Measurements from ENCODE around the gene PRR15.
A peak's percentile ranks its signal among the peaks of the same experiment; 100 is the strongest.

Gene PRR15

DNA sequence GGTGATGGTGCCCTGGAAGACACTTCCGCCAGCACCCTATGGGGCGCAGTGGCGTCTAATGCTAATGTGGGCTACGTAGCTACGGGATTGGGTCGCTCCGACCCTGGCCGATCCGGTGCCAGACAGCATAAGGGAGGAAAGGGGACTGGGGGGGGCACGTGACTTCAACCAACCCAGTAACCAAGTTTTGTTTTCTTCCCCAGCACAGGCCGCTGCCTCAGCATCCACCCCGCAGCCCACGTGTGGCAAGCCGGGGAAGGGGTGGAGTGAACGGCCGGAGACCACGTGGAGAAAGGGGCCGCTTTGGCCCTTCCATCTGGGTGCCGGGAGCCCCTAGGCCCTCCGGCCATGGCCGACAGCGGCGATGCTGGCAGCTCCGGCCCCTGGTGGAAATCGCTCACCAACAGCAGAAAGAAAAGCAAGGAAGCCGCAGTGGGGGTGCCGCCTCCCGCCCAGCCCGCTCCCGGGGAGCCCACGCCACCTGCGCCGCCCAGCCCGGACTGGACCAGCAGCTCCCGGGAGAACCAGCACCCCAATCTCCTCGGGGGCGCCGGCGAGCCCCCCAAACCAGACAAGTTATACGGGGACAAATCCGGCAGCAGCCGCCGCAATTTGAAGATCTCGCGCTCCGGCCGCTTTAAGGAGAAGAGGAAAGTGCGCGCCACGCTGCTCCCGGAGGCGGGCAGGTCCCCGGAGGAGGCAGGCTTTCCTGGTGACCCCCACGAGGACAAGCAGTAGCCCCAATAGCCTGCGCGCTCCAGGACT is 2.5 kb downstream of the PRR15 start:
- H3K4me1 ChIP-seq (ENCODE audit: control insufficient read depth in 2 of 2, insufficient read depth in 2 of 2, low read length in 2 of 2), result peaks cover 9 to 14% of the 10 kb centered on the region in 2 donors
- H3K9me3 ChIP-seq (ENCODE audit: control insufficient read depth in 2 of 2, low read length in 2 of 2), result no peaks in the 10 kb centered on the region
- peaks cover 0 to 7% of the 10 kb centered on the region in 2 donors for H3K36me3 ChIP-seq (ENCODE audit: control insufficient read depth in 2 of 2, insufficient read depth in 2 of 2, low read length in 2 of 2)
- H3K4me3 ChIP-seq (ENCODE audit: low read length in 2 of 2), result peak overlapping the region; percentile 92 to 93
- peak overlapping the region; percentile 77 to 94 for H3K9ac ChIP-seq (ENCODE audit: low read depth in 1 of 2, low read length in 2 of 2)
- peak overlapping the region; percentile 74 to 95 for H3K27ac ChIP-seq (ENCODE audit: low read depth in 2 of 2, low read length in 2 of 2)
- H3K27me3 ChIP-seq (ENCODE audit: control insufficient read depth in 2 of 2, insufficient read depth in 2 of 2, low read length in 2 of 2), result peaks cover 0 to 10% of the 10 kb centered on the region in 2 donors

DNA sequence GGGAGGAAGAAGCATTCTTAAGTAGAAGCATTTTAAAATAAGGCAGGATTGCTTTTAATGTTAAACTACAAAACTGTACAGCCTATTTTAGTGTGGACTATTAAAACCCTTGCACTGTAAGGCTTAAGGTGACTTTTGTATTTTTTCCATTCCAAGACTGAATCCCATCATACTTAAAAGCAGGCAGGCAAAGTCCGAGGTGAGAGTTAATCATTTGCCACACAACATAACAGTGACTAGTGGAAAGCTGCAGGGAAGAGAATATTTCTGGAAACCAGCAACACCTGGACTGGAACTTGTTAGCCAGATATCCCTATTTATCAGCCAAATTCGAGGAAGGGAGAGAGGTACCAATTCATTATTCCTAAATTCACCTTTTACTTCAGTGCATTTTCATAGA is 3.5 kb downstream of the PRR15 start:
- Histone ChIP-seq H3K4me3 (ENCODE audit: low read length in 2 of 2) (peak overlapping the region; percentile 92 to 93), H3K4me1 (ENCODE audit: control insufficient read depth in 2 of 2, insufficient read depth in 2 of 2, low read length in 2 of 2) (peaks cover 9 to 14% of the 10 kb centered on the region in 2 donors), H3K27me3 (ENCODE audit: control insufficient read depth in 2 of 2, insufficient read depth in 2 of 2, low read length in 2 of 2) (peaks cover 0 to 10% of the 10 kb centered on the region in 2 donors), H3K36me3 (ENCODE audit: control insufficient read depth in 2 of 2, insufficient read depth in 2 of 2, low read length in 2 of 2) (peaks cover 0 to 7% of the 10 kb centered on the region in 2 donors), H3K27ac (ENCODE audit: low read depth in 2 of 2, low read length in 2 of 2) (peak overlapping the region; percentile 74 to 95), H3K9me3 (ENCODE audit: control insufficient read depth in 2 of 2, low read length in 2 of 2) (no peaks in the 10 kb centered on the region), H3K9ac (ENCODE audit: low read depth in 1 of 2, low read length in 2 of 2) (peak overlapping the region in 1 of 2 donors; percentile 94)

DNA sequence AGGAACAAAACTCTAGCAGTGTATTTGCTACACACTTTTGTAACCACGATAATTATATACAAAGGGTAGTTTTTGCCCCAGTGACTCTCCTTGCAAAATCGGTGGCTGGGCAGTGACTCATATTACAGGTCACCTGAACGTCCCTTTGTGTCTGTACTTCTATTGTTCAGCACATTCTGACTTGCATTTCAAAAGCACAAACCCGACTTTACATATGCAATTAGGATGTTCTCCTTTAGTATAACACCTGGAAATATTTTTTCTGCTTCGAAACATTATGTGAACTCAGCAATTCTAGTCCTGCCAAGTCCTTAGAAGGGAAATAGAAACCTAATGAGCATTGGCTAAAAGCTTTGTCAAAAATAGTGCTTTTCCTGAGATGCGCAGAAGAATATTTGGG is 6.0 kb downstream of the PRR15 start:
- H3K4me3 ChIP-seq (ENCODE audit: low read length in 2 of 2), result no peak overlapping the region
- H3K9ac ChIP-seq (ENCODE audit: low read depth in 1 of 2, low read length in 2 of 2), result no peak overlapping the region
- peaks cover 0 to 7% of the 10 kb centered on the region in 2 donors for H3K36me3 ChIP-seq (ENCODE audit: control insufficient read depth in 2 of 2, insufficient read depth in 2 of 2, low read length in 2 of 2)
- H3K9me3 ChIP-seq (ENCODE audit: control insufficient read depth in 2 of 2, low read length in 2 of 2), result no peaks in the 10 kb centered on the region
- peaks cover 0 to 4% of the 10 kb centered on the region in 2 donors for H3K27me3 ChIP-seq (ENCODE audit: control insufficient read depth in 2 of 2, insufficient read depth in 2 of 2, low read length in 2 of 2)
- H3K27ac ChIP-seq (ENCODE audit: low read depth in 2 of 2, low read length in 2 of 2), result no peak overlapping the region
- peaks cover 6 to 11% of the 10 kb centered on the region in 2 donors for H3K4me1 ChIP-seq (ENCODE audit: control insufficient read depth in 2 of 2, insufficient read depth in 2 of 2, low read length in 2 of 2)

DNA sequence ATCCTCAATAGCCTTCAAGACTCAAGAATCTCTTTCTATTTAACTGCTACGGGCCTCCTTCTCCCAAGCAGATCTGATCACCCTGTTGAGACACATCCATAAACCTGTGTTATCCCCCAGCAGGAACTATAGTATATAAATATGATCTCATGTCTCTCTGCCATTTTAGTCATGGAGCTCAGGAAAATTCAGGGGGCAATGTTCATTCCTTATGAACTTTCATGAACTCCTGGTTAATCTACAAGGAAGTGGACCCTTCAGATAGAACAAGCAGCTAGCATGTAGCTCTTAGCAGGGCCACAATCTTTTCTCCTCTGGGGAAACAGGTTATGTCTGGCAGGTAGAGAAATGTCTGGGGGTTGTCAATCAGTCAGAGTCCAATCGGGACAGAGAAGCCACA is 8.9 kb downstream of the PRR15 start:
- H3K36me3 ChIP-seq (ENCODE audit: control insufficient read depth in 2 of 2, insufficient read depth in 2 of 2, low read length in 2 of 2), result peaks cover 0 to 5% of the 10 kb centered on the region in 2 donors
- H3K9me3 ChIP-seq (ENCODE audit: control insufficient read depth in 2 of 2, low read length in 2 of 2), result no peaks in the 10 kb centered on the region
- no peak overlapping the region for H3K9ac ChIP-seq (ENCODE audit: low read depth in 1 of 2, low read length in 2 of 2)
- no peak overlapping the region for H3K4me3 ChIP-seq (ENCODE audit: low read length in 2 of 2)
- H3K4me1 ChIP-seq (ENCODE audit: control insufficient read depth in 2 of 2, insufficient read depth in 2 of 2, low read length in 2 of 2), result no peaks in the 10 kb centered on the region
- no peak overlapping the region for H3K27ac ChIP-seq (ENCODE audit: low read depth in 2 of 2, low read length in 2 of 2)
- no peaks in the 10 kb centered on the region for H3K27me3 ChIP-seq (ENCODE audit: control insufficient read depth in 2 of 2, insufficient read depth in 2 of 2, low read length in 2 of 2)

DNA sequence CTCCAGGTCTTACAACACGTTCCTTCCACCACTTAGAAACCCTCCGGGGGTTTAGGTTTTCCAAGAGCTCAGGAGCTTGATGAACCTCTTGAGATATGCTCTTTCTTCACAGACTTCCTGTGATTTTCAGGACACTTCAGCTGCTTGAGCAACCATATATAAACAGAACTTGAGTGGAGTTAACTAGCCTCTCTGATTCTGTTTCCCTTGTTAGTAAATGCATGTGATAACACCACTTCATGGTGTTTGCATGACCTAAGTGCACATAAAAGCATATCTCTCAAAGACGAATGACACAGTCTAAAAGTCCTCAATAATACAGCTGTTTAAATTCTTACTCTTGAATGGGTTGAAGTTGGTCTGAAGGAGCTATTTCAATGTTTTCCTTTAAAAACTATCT is 9.9 kb downstream of the PRR15 start:
- Histone ChIP-seq H3K27ac (ENCODE audit: low read depth in 2 of 2, low read length in 2 of 2) (no peak overlapping the region), H3K27me3 (ENCODE audit: control insufficient read depth in 2 of 2, insufficient read depth in 2 of 2, low read length in 2 of 2) (no peaks in the 10 kb centered on the region), H3K36me3 (ENCODE audit: control insufficient read depth in 2 of 2, insufficient read depth in 2 of 2, low read length in 2 of 2) (no peaks in the 10 kb centered on the region)

DNA sequence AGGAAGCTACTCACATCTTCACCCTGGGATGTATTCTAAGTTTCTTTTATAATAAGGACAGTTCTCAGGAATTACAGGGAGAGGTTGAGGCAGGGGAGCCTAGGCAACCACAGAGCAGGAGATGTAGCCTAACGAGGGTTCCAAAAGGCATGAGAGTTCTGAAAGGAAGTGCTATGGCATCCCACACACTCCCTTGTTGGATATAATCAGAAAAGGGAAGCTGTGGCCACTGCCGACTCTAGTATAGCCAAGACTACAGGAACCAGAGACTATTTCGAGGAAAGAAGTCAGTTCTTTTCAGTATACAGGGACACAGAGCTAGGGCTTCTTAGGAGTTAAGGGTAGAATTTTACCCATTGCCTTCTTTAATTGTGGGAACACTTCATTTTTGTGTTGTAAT is 11.0 kb downstream of the PRR15 start:
- no peak overlapping the region for H3K4me3 ChIP-seq (ENCODE audit: low read length in 2 of 2)
- no peaks in the 10 kb centered on the region for H3K36me3 ChIP-seq (ENCODE audit: control insufficient read depth in 2 of 2, insufficient read depth in 2 of 2, low read length in 2 of 2)
- H3K9me3 ChIP-seq (ENCODE audit: control insufficient read depth in 2 of 2, low read length in 2 of 2), result no peaks in the 10 kb centered on the region
- no peak overlapping the region for H3K9ac ChIP-seq (ENCODE audit: low read depth in 1 of 2, low read length in 2 of 2)
- no peaks in the 10 kb centered on the region for H3K27me3 ChIP-seq (ENCODE audit: control insufficient read depth in 2 of 2, insufficient read depth in 2 of 2, low read length in 2 of 2)
- no peaks in the 10 kb centered on the region for H3K4me1 ChIP-seq (ENCODE audit: control insufficient read depth in 2 of 2, insufficient read depth in 2 of 2, low read length in 2 of 2)
- no peak overlapping the region for H3K27ac ChIP-seq (ENCODE audit: low read depth in 2 of 2, low read length in 2 of 2)

More for the DNA sequence above, 9.9 kb downstream of the PRR15 start:
- Histone ChIP-seq H3K9me3 (ENCODE audit: control insufficient read depth in 2 of 2, low read length in 2 of 2) (no peaks in the 10 kb centered on the region), H3K4me1 (ENCODE audit: control insufficient read depth in 2 of 2, insufficient read depth in 2 of 2, low read length in 2 of 2) (no peaks in the 10 kb centered on the region), H3K4me3 (ENCODE audit: low read length in 2 of 2) (no peak overlapping the region), H3K9ac (ENCODE audit: low read depth in 1 of 2, low read length in 2 of 2) (no peak overlapping the region)

DNA sequence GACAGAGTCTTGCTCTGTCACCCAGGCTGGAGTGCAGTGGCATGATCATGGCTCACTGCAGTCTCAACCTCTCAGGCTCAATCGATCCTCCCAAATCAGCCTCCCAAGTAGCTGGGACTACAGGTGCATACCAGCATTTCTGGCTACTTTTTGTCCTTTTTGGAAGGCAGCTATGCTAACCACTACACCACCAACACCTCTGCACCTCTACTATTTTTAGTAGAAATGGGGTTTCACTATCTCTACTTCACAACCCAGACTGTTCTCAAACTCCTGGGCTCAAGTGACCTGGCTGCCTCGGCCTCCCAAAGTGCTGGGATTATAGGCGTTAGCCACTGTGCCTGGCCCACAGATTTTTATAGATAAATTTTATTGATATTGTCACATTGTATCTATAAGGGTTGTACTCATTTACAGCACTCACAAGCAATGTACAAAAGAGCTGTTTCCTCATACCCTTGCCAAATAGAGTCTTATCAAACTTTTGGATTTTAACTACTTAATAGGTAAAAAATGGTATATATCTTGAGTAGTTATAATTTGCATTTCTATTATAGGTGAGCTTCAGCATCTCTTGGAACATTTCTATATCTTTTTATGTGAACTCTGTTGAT is 23.7 kb downstream of the PRR15 start:
- Histone ChIP-seq H3K36me3 (ENCODE audit: control insufficient read depth in 2 of 2, insufficient read depth in 2 of 2, low read length in 2 of 2) (no peaks in the 10 kb centered on the region), H3K4me1 (ENCODE audit: control insufficient read depth in 2 of 2, insufficient read depth in 2 of 2, low read length in 2 of 2) (peaks cover 6 to 33% of the 10 kb centered on the region in 2 donors), H3K9me3 (ENCODE audit: control insufficient read depth in 2 of 2, low read length in 2 of 2) (no peaks in the 10 kb centered on the region), H3K27me3 (ENCODE audit: control insufficient read depth in 2 of 2, insufficient read depth in 2 of 2, low read length in 2 of 2) (no peaks in the 10 kb centered on the region), H3K27ac (ENCODE audit: low read depth in 2 of 2, low read length in 2 of 2) (peak overlapping the region; percentile 74 to 75), H3K9ac (ENCODE audit: low read depth in 1 of 2, low read length in 2 of 2) (no peak overlapping the region), H3K4me3 (ENCODE audit: low read length in 2 of 2) (peak overlapping the region in 1 of 2 donors; percentile 41)

DNA sequence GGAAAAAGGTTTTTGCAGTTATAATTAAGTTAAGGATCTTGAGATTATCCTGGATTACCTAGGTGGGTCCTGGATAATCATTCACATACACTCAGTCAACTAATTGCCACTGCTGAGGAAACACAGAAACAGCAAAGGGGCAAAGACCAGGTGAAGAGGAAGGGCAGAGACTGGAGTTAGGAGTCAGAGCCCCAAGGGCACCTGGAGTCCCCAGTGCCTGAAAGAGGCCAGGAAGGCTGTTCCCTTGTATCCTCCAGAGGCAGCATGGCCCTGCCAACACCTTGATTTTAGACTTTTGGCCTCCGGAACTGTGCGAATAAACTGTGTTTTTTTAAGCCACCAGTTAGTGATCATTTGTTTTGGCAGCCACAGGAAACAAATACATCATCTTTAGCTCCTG is 24.6 kb downstream of the PRR15 start:
- no peaks in the 10 kb centered on the region for H3K9me3 ChIP-seq (ENCODE audit: control insufficient read depth in 2 of 2, low read length in 2 of 2)

DNA sequence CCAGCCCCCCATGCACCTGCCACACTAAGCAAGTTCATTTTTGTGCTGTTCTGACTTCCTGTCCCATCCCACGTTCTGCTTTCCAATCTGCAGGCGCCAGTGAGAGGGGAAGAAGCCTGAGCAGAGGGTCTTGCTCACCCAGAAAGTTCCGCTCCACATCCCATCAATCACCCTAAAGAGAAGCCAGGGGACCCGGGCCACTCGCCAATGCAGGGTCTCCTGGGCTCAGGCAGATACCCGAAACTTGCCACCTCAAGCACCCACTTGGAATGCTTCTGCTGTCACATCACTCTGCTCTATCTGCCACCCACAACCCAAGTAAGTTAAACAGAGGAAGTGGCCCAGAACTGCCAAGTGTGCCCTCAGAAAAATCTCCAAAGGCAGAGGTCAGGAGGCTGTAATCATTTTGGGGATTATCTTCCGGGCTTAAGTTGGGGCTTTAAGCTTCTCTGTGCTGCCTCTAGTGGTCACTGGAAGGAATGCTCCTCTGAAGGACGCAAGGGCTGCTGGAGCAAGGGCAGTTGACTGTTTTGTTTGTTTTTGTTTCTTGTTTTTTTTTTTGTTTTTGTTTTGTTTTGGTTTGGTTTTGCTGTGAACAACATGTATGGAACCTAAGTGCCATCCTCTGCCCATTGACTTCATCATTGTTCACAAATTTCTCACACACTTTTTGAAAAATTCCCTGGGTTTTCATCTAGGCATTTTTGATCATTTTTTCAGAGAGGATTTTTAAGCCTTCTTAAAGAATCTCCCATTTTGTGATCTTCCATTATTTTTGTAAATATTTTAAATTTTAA is 25.5 kb downstream of the PRR15 start:
- Histone ChIP-seq H3K36me3 (ENCODE audit: control insufficient read depth in 2 of 2, insufficient read depth in 2 of 2, low read length in 2 of 2) (no peaks in the 10 kb centered on the region), H3K9ac (ENCODE audit: low read depth in 1 of 2, low read length in 2 of 2) (no peak overlapping the region), H3K27me3 (ENCODE audit: control insufficient read depth in 2 of 2, insufficient read depth in 2 of 2, low read length in 2 of 2) (no peaks in the 10 kb centered on the region), H3K4me3 (ENCODE audit: low read length in 2 of 2) (peak overlapping the region; percentile 28 to 37), H3K4me1 (ENCODE audit: control insufficient read depth in 2 of 2, insufficient read depth in 2 of 2, low read length in 2 of 2) (peaks cover 6 to 37% of the 10 kb centered on the region in 2 donors), H3K27ac (ENCODE audit: low read depth in 2 of 2, low read length in 2 of 2) (peak overlapping the region; percentile 74 to 75), H3K9me3 (ENCODE audit: control insufficient read depth in 2 of 2, low read length in 2 of 2) (no peaks in the 10 kb centered on the region)

More for the DNA sequence above, 24.6 kb downstream of the PRR15 start:
- H3K4me3 ChIP-seq (ENCODE audit: low read length in 2 of 2), result peak overlapping the region; percentile 37 to 41
- H3K27ac ChIP-seq (ENCODE audit: low read depth in 2 of 2, low read length in 2 of 2), result peak overlapping the region; percentile 74 to 75
- H3K36me3 ChIP-seq (ENCODE audit: control insufficient read depth in 2 of 2, insufficient read depth in 2 of 2, low read length in 2 of 2), result no peaks in the 10 kb centered on the region
- H3K9ac ChIP-seq (ENCODE audit: low read depth in 1 of 2, low read length in 2 of 2), result no peak overlapping the region
- H3K4me1 ChIP-seq (ENCODE audit: control insufficient read depth in 2 of 2, insufficient read depth in 2 of 2, low read length in 2 of 2), result peaks cover 6 to 37% of the 10 kb centered on the region in 2 donors
- H3K27me3 ChIP-seq (ENCODE audit: control insufficient read depth in 2 of 2, insufficient read depth in 2 of 2, low read length in 2 of 2), result no peaks in the 10 kb centered on the region

DNA sequence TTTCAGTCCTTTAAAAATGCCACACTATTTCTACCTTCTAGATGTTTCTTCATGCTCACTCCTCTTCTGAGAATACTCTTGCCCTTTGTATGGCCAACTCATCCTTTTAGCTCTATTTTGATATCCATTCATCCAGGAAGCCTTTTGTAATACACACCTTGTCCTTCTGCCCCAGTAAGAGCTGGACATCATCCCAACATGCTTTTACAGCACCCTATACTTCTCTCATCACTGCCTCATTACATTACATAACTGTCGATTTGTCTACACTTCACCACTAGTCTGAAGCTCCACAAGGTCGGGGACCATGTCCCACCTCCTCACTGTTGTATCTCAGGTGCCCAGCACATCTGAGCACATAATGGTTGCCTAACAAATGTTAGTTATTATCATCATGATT is 29.2 kb downstream of the PRR15 start:
- H3K27me3 ChIP-seq (ENCODE audit: control insufficient read depth in 2 of 2, insufficient read depth in 2 of 2, low read length in 2 of 2), result no peaks in the 10 kb centered on the region
- peak overlapping the region; percentile 39 to 62 for H3K27ac ChIP-seq (ENCODE audit: low read depth in 2 of 2, low read length in 2 of 2)
- no peaks in the 10 kb centered on the region for H3K9me3 ChIP-seq (ENCODE audit: control insufficient read depth in 2 of 2, low read length in 2 of 2)
- H3K36me3 ChIP-seq (ENCODE audit: control insufficient read depth in 2 of 2, insufficient read depth in 2 of 2, low read length in 2 of 2), result no peaks in the 10 kb centered on the region
- peaks cover 6 to 22% of the 10 kb centered on the region in 2 donors for H3K4me1 ChIP-seq (ENCODE audit: control insufficient read depth in 2 of 2, insufficient read depth in 2 of 2, low read length in 2 of 2)
- peak overlapping the region in 1 of 2 donors; percentile 39 for H3K4me3 ChIP-seq (ENCODE audit: low read length in 2 of 2)
- H3K9ac ChIP-seq (ENCODE audit: low read depth in 1 of 2, low read length in 2 of 2), result no peak overlapping the region

Measured in mucosa of rectum (tissue), 2 donors.